D341Med (cell line): ENCODE measurements around the gene SMG9.

Experiments
- DNase-seq: peaks from one replicate; pipeline ENCODE4 v3.0.0; 2012; ENCODE audit warnings: low spot score

SMG9 gene, protein sequence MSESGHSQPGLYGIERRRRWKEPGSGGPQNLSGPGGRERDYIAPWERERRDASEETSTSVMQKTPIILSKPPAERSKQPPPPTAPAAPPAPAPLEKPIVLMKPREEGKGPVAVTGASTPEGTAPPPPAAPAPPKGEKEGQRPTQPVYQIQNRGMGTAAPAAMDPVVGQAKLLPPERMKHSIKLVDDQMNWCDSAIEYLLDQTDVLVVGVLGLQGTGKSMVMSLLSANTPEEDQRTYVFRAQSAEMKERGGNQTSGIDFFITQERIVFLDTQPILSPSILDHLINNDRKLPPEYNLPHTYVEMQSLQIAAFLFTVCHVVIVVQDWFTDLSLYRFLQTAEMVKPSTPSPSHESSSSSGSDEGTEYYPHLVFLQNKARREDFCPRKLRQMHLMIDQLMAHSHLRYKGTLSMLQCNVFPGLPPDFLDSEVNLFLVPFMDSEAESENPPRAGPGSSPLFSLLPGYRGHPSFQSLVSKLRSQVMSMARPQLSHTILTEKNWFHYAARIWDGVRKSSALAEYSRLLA

GRCh38 chr19:43754503-43755255 is at the start of gene SMG9:
Gene SMG9 (minus strand): TSS chr19:43754962. CDS start chr19:43750741, 4,221 bp downstream.
- peak; percentile 99 for DNase-seq

- no peak for DNase-seq
Observed at GRCh38 chr19:43804432-43804831, 49.7 kb upstream of the SMG9 start.

DNA sequence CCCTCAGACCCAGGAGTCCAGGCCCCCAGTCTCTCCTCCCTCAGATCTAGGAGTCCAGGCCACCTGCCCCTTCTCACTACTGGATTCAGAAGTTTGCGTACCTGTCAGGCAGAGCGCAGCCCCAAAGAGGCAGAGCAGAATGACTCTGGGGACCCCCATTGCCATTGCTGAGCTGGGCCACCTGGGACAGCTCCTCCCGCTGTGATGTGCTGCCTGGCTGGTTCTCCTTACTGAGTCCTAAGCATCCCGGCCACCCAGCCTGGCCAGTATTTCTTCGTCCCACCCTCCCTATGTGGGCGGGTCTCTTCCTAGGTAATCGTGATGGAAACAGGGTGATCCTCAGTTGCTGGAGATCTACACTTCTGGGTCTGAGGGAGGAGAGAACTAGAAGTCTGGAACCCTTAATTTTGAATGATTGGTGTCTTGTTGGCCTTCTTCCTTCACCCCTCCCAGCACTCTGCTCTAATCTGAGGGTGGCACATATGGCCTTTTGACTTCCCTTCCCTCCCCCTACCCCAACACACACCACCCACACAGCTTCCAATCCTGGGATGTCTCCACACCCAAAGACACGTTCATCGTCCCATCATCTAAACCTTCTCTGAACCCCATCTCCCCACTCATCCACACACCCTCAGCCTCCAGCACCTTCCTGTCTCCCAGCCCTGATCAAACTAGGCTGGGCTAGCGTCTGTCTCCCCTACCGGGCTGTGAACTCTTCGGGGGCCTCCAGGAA is 47.6 kb upstream of the SMG9 start, which contains the start of gene LYPD5:
LYPD5 (minus strand) TSS at position 232 of the 736 bp plus-strand sequence; CDS start at position 165, 67 bp downstream.
- DNase-seq, result no peak

DNA sequence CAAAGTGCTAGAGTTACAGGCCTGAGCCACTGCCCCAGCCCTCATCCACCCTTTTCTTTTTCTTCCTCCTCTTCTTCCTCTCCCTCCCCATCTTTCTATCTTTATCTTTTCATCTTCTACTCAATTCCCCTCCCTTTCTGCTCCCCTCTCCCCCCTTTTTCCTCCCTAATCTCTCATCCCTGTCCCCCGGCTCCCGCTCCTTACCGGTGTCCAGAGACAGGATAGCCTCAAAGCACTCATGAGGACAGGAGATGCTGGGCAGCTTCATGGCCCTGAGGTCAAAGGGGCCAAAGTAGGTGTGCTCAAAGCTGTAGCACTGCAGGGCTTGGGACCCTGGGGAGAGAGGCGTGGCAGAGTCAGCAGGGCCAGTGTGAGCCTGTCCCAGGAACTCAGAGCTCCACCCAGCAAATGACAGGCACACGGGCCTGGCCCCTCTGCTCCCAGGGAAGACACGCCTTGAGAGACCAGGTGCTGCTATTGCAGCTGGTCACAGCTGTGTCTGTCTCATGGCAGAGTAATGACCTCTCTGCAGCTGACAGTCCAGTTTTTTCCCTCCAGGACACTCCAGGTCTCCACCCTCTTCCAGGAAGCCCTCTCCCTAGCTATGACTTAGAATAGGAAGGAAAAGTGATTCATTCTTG is 44.9 kb upstream of the SMG9 start:
- DNase-seq, result no peak

DNA sequence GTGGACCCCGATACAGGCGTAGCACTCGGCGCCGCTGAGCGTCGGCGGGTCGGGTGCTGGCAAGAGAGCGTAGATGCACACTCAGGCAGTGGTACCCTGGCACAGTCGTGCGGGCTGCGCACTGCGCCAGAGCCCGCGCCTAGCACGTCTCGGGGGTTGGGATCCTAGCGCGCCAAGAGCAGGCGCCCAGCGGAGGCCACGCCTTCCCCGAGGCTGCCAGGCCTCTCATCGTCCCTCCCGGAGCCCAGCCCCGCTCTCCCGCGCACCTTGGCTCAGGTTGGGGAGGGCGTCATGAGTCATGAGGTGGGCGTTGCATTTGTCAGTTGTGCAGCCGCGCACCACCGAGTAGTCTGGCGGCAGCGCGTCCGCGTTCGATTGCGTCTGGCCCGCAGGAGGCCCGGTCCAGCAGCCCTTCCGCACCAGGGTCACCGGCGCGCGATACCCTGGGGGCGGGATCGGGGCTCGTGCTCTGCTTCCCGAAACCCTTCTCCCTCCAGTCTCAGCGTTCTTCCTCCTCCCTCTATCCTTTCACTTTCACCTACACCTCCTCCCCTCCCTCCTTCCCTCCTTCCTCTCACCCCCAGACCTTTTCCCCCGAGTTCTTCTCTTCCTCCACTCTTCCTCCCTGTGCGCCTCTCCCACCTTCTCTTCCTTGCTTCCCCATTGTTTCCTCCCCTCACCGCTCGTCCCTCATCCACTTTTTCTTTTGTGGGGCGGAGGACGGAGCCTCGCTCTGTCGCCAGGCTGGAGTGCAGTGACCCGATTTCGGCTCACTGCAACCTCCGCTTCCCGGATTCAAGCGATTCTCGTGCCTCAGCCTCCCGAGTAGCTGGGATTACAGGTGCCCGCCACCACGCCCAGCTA is 44.0 kb upstream of the SMG9 start:
- DNase-seq, result peak; percentile 61

- no peak for DNase-seq
Observed at GRCh38 chr19:43798026-43798545, 43.3 kb upstream of the SMG9 start.

DNA sequence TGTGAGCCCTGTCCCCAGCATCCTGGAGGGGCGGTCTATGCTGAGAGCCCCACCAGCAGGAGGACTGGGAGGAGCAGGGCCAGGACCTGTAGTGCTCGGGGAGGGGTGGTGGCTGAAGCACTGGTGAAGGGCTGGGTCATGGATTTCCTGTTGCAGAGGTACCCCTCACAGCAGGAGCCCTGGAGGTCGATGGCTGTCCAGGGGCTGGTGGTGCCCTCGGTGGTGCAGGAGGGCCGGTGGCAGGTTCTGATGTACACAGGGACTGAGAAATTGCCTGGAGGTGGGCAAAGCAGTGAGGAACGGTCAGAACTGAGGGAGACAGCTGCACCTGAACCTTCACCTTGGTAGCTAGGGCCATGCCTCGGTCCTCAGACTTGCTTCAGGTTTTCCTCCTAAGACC is 42.8 kb upstream of the SMG9 start:
- no peak for DNase-seq

DNA sequence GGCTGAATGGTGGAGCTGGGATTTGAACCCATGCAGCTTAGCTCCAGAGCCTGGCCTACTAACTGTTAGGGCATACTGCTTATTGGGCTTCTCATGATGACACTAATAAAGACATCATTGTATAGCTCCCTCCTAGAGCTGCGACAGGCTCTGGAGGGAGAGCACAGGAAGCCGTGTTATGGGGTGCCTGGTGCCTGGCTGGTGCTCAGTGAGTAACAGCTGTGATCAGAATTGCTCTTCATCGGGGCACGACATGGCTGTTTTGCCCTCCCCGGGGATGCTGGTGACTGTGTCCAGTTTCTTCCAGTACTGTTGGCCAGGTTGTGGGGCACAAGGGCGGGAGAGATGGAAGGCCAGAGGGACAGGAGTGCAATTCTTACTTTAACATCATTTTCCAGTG is 42.4 kb upstream of the SMG9 start:
- DNase-seq, result no peak

DNA sequence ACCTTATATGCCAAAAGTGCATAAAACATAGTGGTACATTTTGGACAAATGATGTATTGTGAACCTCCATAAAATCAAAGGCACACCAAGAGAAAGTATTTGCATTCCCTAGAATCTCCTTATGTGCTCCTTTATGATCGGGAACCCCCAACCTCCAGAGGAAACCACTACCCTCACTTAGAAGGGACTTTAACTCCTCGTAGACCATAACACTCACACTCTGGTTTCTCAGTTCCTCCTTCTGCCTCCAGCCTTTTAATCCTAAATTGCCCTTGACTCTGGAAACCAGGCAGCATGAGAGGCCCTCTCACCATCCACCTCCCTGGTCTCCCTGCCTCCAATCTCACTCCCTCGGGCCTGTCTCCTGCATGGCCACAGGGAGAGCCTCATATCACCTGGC is 35.8 kb upstream of the SMG9 start:
- DNase-seq, result no peak

DNA sequence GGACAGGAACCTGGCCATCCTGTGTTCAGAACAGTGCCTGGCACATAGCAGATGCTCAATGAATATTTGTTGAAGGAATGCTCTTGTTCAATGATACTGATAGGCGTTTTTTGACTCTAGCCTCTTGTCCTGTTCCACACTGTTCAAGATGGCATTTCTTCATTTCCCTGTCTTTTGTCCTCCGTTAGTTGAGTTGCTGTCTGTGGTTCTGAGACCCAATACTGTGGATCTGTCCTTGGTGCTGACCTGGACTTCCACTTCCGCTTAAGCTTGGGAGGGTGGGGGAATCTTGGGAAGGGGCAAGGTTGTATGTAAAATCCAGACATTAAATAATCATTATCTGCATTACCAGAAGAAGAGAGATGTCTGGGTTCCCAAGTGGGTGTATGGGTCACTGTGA is 34.3 kb upstream of the SMG9 start:
- no peak for DNase-seq

DNA sequence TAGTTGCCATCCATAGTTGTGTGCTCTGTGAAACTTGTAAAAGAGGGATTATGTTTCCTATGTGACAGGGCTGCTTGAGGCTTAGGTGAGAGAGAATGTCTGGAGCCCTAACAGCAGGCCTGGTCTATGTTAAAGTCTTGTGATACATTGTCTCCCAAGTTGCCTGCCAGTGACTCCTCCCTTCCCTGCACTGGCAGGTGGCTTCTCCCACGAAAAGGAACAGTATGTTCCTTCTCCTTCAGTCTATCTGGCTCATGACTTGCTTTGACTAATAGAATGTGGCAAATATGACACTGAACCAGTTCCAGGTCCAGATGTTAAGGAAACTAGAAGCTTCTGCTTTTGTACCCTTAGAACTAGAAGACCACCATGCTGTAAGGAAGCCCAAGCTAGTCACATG is 31.9 kb upstream of the SMG9 start:
- DNase-seq, result no peak

DNA sequence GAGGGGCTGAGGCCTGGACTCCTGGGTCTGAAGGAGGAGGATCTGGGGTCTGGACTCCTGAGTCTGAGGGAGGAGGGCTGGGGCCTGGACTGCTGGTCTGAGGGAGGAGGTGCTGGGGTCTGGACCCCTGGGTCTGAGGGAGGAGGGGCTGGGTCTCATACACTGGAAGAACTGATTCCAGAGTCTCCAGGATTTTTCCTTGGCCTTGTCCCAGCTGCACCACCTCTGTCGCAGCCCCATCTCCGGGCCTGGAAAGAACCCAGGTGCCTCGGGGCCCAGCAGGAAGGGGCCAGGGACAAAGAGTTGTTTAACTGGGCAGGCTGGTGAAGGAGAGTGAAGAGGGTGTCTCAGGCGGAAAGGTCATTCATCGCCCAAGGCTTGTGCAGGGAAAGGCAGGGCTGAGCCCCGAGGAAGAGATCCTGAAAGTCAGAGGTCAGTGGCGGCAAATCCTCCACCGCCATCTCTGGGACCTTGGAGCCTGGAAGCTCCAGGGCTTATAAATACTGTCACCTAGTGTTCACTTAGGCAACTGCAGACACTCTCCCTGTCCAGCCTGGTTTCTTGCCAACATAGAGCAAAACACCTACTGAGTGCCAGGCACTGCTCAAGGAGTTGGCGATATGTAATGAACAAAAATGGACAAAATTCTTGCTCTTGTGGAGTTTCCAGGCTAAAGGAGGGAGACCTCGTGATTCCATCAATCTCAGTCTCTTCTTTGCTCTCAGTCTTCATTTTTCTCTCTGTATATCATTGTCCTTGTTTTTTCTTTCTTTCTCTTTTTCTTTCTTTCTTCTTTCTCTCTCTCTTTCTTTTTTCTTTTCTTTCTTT is 30.4 kb upstream of the SMG9 start:
- peak; percentile 79 for DNase-seq

GRCh38 chr19:43784241-43784980 is 29.6 kb upstream of the SMG9 start:
- no peak for DNase-seq

DNA sequence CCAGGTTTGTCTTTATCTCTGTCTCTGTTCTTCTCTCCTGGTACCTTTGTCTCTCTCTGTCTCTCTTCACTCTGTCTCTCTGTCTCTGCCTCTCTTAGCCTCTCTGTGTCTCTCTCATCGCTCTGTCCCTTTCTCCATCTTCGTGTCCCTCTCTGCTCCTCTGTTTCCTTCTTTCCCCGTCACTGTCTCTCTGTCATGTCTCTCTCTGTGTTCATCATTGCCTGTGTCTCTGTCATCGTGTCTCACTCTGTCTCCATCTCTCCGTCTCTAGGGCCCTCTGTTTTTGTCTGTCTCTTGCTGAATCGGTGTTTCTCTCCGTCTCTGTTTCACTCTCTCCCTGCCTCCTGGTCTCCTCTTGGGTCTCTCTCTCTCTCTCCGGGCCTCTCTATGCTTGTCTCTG is 28.9 kb upstream of the SMG9 start:
- no peak for DNase-seq

- DNase-seq, result no peak
Observed at GRCh38 chr19:43782689-43783231, 28.0 kb upstream of the SMG9 start.

DNA sequence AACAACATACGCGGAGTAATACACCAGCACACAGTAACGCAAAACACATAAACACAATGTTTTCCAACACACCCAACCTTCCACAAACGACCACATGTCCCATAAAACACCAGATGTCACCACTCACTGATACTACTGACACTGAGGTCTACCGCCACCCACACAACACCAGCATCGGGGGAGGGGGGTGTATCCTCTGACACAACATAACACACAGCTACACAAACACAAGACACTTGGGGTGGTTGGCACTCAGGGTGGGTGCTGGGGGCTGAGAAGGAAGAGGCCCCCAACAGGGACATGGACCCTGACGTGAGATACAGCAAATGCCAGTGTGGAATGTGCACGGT is 27.5 kb upstream of the SMG9 start:
- DNase-seq, result no peak

GRCh38 chr19:43781630-43782310 is 27.0 kb upstream of the SMG9 start:
- no peak for DNase-seq
